Measurements from ENCODE around the gene RABEP2.
"Not testable (repeated sequence)": the region's sequence is repeated elsewhere in the genome, so short reads cannot be mapped to it uniquely, and the experiment has no call there.

The RABEP2 gene

GRCh38 chr16:28939825-28940224, 14.8 kb upstream of the RABEP2 start:
- not testable (repeated sequence) for H3K36me3 ChIP-seq (ENCODE audit: insufficient read depth, low read length); H3K9me3 ChIP-seq (ENCODE audit: control insufficient read depth, insufficient read depth, low read length); H3K9ac ChIP-seq (ENCODE audit: low read depth, low read length); H3K4me1 ChIP-seq (ENCODE audit: insufficient read depth, low read length)

- Histone ChIP-seq H3K9ac (ENCODE audit: low read depth, low read length) (no peak overlapping the region), H3K9me3 (ENCODE audit: control insufficient read depth, insufficient read depth, low read length) (no peaks in the 10 kb centered on the region), H3K4me1 (ENCODE audit: insufficient read depth, low read length) (no peaks in the 10 kb centered on the region), H3K36me3 (ENCODE audit: insufficient read depth, low read length) (no peaks in the 10 kb centered on the region)
These were observed 13.7 kb upstream of the RABEP2 start for GRCh38 chr16:28938721-28939120.

GRCh38 chr16:28937222-28937876, 12.3 kb upstream of the RABEP2 start:
- Histone ChIP-seq H3K36me3 (ENCODE audit: insufficient read depth, low read length) (no peaks in the 10 kb centered on the region), H3K9me3 (ENCODE audit: control insufficient read depth, insufficient read depth, low read length) (no peaks in the 10 kb centered on the region), H3K4me1 (ENCODE audit: insufficient read depth, low read length) (no peaks in the 10 kb centered on the region), H3K9ac (ENCODE audit: low read depth, low read length) (no peak overlapping the region)

- Histone ChIP-seq H3K4me1 (ENCODE audit: insufficient read depth, low read length) (no peaks in the 10 kb centered on the region), H3K36me3 (ENCODE audit: insufficient read depth, low read length) (no peaks in the 10 kb centered on the region), H3K9ac (ENCODE audit: low read depth, low read length) (peak overlapping the region; percentile 16; the same call in 1 of the 2 replicates), H3K9me3 (ENCODE audit: control insufficient read depth, insufficient read depth, low read length) (no peaks in the 10 kb centered on the region)
These were observed 11.7 kb upstream of the RABEP2 start for GRCh38 chr16:28936784-28937155.

- H3K9me3 ChIP-seq (ENCODE audit: control insufficient read depth, insufficient read depth, low read length), result no peaks in the 10 kb centered on the region
- peak overlapping the region; percentile 69 for H3K9ac ChIP-seq (ENCODE audit: low read depth, low read length)
- H3K4me1 ChIP-seq (ENCODE audit: insufficient read depth, low read length), result no peaks in the 10 kb centered on the region
- no peaks in the 10 kb centered on the region for H3K36me3 ChIP-seq (ENCODE audit: insufficient read depth, low read length)
These were observed 11.1 kb upstream of the RABEP2 start for GRCh38 chr16:28935924-28936783.

- no peaks in the 10 kb centered on the region for H3K9me3 ChIP-seq (ENCODE audit: control insufficient read depth, insufficient read depth, low read length)
- H3K4me1 ChIP-seq (ENCODE audit: insufficient read depth, low read length), result no peaks in the 10 kb centered on the region
- peak overlapping the region; percentile 69; the same call in 1 of the 2 replicates for H3K9ac ChIP-seq (ENCODE audit: low read depth, low read length)
- H3K36me3 ChIP-seq (ENCODE audit: insufficient read depth, low read length), result no peaks in the 10 kb centered on the region
These were observed 10.3 kb upstream of the RABEP2 start for GRCh38 chr16:28935346-28935745.

- no peak overlapping the region for H3K9ac ChIP-seq (ENCODE audit: low read depth, low read length)
- no peaks in the 10 kb centered on the region for H3K36me3 ChIP-seq (ENCODE audit: insufficient read depth, low read length)
- no peaks in the 10 kb centered on the region for H3K4me1 ChIP-seq (ENCODE audit: insufficient read depth, low read length)
These were observed 8.1 kb upstream of the RABEP2 start for GRCh38 chr16:28933171-28933570.

GRCh38 chr16:28932339-28933141, 7.5 kb upstream of the RABEP2 start:
- no peak overlapping the region for H3K9ac ChIP-seq (ENCODE audit: low read depth, low read length)
- H3K36me3 ChIP-seq (ENCODE audit: insufficient read depth, low read length), result no peaks in the 10 kb centered on the region
- H3K9me3 ChIP-seq (ENCODE audit: control insufficient read depth, insufficient read depth, low read length), result no peaks in the 10 kb centered on the region
- no peaks in the 10 kb centered on the region for H3K4me1 ChIP-seq (ENCODE audit: insufficient read depth, low read length)

More at GRCh38 chr16:28933171-28933570, 8.1 kb upstream of the RABEP2 start:
- no peaks in the 10 kb centered on the region for H3K9me3 ChIP-seq (ENCODE audit: control insufficient read depth, insufficient read depth, low read length)

DNA sequence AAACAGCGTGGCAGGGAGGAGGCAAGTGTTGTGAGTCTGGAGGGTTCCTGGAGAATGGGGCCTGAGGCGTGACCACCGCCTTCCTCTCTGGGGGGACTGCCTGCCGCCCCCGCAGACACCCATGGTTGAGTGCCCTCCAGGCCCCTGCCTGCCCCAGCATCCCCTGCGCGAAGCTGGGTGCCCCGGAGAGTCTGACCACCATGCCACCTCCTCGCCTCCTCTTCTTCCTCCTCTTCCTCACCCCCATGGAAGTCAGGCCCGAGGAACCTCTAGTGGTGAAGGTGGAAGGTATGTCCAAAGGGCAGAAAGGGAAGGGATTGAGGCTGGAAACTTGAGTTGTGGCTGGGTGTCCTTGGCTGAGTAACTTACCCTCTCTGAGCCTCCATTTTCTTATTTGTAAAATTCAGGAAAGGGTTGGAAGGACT, 6.8 kb upstream of the RABEP2 start, which contains the start of gene CD19:
Gene CD19 (plus strand): TSS at position 171 of the 425 bp plus-strand sequence. CDS start 30 bp downstream, at position 201.
- H3K9ac ChIP-seq (ENCODE audit: low read depth, low read length), result no peak within 1 kb of the TSS
- H3K36me3 ChIP-seq (ENCODE audit: insufficient read depth, low read length), result no peaks in the 10 kb centered on the region
- no peaks in the 10 kb centered on the region for H3K4me1 ChIP-seq (ENCODE audit: insufficient read depth, low read length)
- H3K9me3 ChIP-seq (ENCODE audit: control insufficient read depth, insufficient read depth, low read length), result no peaks in the 10 kb centered on the region

- Histone ChIP-seq H3K4me1 (ENCODE audit: insufficient read depth, low read length) (no peaks in the 10 kb centered on the region), H3K9ac (ENCODE audit: low read depth, low read length) (no peak overlapping the region), H3K36me3 (ENCODE audit: insufficient read depth, low read length) (no peaks in the 10 kb centered on the region), H3K9me3 (ENCODE audit: control insufficient read depth, insufficient read depth, low read length) (no peaks in the 10 kb centered on the region)
These were observed 5.6 kb upstream of the RABEP2 start for GRCh38 chr16:28930652-28931051.

DNA sequence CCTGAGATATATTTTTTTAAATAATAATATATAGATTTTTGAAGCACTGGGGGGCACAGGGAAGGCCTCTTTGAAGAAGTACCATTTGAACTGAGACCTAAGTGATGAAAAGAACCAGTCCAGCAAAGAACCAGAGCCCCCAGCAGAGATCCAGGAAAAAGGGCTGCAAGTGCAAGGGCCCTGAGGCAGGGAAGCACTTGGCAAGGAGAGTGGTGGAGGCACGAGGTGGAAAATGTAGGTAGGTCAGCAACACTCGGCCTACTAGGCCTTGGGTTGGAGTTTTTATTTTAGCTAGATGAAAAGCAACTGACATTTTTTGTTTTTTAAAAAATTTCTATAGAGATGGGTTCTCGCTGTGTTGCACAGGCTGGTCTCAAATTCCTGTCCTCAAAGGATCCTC, 5.2 kb upstream of the RABEP2 start:
- Histone ChIP-seq H3K36me3 (ENCODE audit: insufficient read depth, low read length) (no peaks in the 10 kb centered on the region), H3K9me3 (ENCODE audit: control insufficient read depth, insufficient read depth, low read length) (no peaks in the 10 kb centered on the region), H3K9ac (ENCODE audit: low read depth, low read length) (no peak overlapping the region), H3K4me1 (ENCODE audit: insufficient read depth, low read length) (no peaks in the 10 kb centered on the region)

DNA sequence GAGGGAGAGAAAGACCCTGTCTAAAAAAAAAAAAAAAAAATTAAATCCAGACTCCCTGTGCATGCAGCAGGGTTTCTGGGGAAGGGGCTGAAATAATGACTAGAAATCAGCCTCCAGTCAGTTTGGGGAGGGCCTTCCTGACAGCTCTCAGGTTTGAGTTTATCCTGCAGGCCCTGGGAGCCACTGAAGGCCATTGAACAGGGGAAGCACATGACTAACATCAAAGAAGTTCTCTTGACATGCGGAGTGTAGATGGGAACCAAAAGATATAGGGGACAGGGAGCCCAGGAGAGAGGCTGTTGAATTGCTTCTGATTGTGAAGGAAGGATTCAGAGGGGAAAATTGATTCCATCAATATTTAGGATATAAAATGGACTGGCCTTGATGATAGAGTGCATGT, 2.8 kb upstream of the RABEP2 start:
- H3K36me3 ChIP-seq (ENCODE audit: insufficient read depth, low read length), result no peaks in the 10 kb centered on the region
- no peaks in the 10 kb centered on the region for H3K9me3 ChIP-seq (ENCODE audit: control insufficient read depth, insufficient read depth, low read length)
- H3K4me1 ChIP-seq (ENCODE audit: insufficient read depth, low read length), result peaks cover 4% of the 10 kb centered on the region
- H3K9ac ChIP-seq (ENCODE audit: low read depth, low read length), result no peak overlapping the region

GRCh38 chr16:28926284-28926683, 1.2 kb upstream of the RABEP2 start:
- H3K9ac ChIP-seq (ENCODE audit: low read depth, low read length), result peak overlapping the region; percentile 89; the same call in 1 of the 2 replicates
- not testable (repeated sequence) for H3K4me1 ChIP-seq (ENCODE audit: insufficient read depth, low read length); H3K36me3 ChIP-seq (ENCODE audit: insufficient read depth, low read length); H3K9me3 ChIP-seq (ENCODE audit: control insufficient read depth, insufficient read depth, low read length)

Measured in ES-I3 (cell line).